ENCODE data around the gene EDEM3.

- TF ChIP-seq JUNB (IDR thresholded peaks at IDR 0.05): no peak
- TF ChIP-seq CTCF (IDR thresholded peaks at IDR 0.05): peak; percentile 86
- TF ChIP-seq POLR2A (IDR thresholded peaks at IDR 0.05; ENCODE audit: low read length): no peak
- TF ChIP-seq, protein P1, sequence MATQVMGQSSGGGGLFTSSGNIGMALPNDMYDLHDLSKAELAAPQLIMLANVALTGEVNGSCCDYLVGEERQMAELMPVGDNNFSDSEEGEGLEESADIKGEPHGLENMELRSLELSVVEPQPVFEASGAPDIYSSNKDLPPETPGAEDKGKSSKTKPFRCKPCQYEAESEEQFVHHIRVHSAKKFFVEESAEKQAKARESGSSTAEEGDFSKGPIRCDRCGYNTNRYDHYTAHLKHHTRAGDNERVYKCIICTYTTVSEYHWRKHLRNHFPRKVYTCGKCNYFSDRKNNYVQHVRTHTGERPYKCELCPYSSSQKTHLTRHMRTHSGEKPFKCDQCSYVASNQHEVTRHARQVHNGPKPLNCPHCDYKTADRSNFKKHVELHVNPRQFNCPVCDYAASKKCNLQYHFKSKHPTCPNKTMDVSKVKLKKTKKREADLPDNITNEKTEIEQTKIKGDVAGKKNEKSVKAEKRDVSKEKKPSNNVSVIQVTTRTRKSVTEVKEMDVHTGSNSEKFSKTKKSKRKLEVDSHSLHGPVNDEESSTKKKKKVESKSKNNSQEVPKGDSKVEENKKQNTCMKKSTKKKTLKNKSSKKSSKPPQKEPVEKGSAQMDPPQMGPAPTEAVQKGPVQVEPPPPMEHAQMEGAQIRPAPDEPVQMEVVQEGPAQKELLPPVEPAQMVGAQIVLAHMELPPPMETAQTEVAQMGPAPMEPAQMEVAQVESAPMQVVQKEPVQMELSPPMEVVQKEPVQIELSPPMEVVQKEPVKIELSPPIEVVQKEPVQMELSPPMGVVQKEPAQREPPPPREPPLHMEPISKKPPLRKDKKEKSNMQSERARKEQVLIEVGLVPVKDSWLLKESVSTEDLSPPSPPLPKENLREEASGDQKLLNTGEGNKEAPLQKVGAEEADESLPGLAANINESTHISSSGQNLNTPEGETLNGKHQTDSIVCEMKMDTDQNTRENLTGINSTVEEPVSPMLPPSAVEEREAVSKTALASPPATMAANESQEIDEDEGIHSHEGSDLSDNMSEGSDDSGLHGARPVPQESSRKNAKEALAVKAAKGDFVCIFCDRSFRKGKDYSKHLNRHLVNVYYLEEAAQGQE (IDR thresholded peaks at IDR 0.05): no peak
- TF ChIP-seq E2F6 (IDR thresholded peaks at IDR 0.05; ENCODE audit: borderline replicate concordance, low read depth): no peak
- no peak for TF ChIP-seq HDAC2 (IDR thresholded peaks at IDR 0.05)
- TF ChIP-seq MYC (IDR thresholded peaks at IDR 0.05; ENCODE audit: borderline replicate concordance, low read length): no peak
- TF ChIP-seq CEBPB (IDR thresholded peaks at IDR 0.05): no peak
- TF ChIP-seq RAD21 (conservative IDR thresholded peaks at IDR 0.05 in 1 of 2, IDR thresholded peaks at IDR 0.05 in 1 of 2): peak; percentile 83 to 91
- TF ChIP-seq MAFK (IDR thresholded peaks at IDR 0.05; ENCODE audit: partially characterized antibody): no peak
- TF ChIP-seq SMC3 (IDR thresholded peaks at IDR 0.05): peak; percentile 89
- no peak for TF ChIP-seq CBX2 (IDR thresholded peaks at IDR 0.05; ENCODE audit: borderline replicate concordance, low read depth)
- TF ChIP-seq ZFP36 (IDR thresholded peaks at IDR 0.05; ENCODE audit: borderline replicate concordance, partially characterized antibody): no peak
These were observed 90.5 kb downstream of the EDEM3 start for GRCh38 chr1:184664042-184664660.

Data from A549 (cell line).